K562 (cell line): ENCODE data around the gene MRGPRD.

Experiments used
- MXD1 ChIP-seq: fragments of 250-450 bp; sonication (Bioruptor Pico); IDR thresholded peaks from 2 replicates; pipeline ENCODE4 v1.8.0; 2021; ENCODE audit warnings: borderline replicate concordance, mild to moderate bottlenecking, moderate library complexity; ENCODE audit not compliant: poor library complexity, severe bottlenecking
- POLR2AphosphoS5 ChIP-seq: IDR thresholded peaks from 2 replicates; pipeline ENCODE4 v1.6.1; 2011; ENCODE audit warnings: mild to moderate bottlenecking, low read depth, low read length, moderate library complexity; ENCODE audit not compliant: control insufficient read depth, insufficient read depth
- SMARCA4 ChIP-seq: fragments of 450-650 bp; IDR thresholded peaks from 2 replicates; pipeline ENCODE4 v1.6.1; 2016

DNA sequence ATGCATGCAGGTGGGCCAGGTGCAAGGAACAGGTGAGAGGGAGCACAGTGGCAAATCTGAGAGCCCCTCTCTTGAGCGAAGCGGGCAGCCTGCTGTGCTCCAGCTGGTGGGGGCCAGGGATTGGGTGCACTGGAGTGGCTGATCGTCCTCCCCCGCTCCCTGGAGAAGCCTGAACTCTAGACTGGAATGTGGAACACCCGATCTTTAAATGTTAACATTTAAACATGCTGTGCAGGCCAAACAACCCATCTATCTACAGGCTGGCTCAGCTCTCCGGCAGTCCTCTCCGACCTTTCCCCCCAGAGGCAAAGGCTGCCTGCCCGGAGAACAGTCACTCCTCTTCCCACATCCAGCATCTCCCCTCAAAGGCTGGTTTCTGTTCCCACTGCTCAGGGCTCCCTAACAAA is 27.2 kb upstream of the MRGPRD start:
- no peak for TF ChIP-seq POLR2AphosphoS5
- no peak for TF ChIP-seq MXD1
- TF ChIP-seq SMARCA4: no peak
